ENCODE measurements around the gene FBXL15.

DNA sequence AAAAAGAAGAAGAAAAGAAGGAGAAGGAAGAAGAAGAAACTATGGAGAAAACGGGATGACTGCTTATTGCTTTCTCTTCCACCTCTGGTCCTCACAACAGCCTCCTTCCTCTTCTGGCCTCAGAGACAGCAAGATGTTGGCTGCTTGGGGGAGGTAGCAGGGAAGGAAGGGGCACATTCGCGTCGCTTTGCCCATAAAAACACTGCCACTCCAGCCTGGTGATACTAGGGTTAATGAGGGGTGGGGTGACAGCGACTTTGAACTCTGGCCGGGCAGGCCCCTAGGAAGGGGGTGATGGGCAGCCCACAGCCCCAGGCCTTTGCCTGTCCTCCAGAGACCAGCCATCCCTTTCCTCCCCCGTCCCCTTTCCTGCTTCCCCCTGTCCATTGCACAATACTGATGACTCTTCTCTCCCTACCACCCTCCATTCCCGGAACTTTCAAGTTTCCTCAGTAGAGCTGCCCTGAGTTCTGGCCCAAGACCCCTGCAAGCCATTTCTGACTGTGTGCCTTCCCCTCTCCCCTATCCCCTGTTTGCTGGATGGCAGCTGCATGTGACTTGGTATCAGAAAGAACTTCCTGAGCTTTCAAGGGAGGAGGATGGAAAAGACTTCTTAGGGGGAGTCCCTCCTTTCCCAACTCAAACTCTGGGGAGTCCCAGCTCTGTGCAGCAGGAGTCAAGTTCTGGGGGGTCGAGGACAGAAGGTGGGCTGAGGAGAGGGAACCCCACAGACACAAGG, 13.9 kb downstream of the FBXL15 start:
- TF ChIP-seq, protein P1, sequence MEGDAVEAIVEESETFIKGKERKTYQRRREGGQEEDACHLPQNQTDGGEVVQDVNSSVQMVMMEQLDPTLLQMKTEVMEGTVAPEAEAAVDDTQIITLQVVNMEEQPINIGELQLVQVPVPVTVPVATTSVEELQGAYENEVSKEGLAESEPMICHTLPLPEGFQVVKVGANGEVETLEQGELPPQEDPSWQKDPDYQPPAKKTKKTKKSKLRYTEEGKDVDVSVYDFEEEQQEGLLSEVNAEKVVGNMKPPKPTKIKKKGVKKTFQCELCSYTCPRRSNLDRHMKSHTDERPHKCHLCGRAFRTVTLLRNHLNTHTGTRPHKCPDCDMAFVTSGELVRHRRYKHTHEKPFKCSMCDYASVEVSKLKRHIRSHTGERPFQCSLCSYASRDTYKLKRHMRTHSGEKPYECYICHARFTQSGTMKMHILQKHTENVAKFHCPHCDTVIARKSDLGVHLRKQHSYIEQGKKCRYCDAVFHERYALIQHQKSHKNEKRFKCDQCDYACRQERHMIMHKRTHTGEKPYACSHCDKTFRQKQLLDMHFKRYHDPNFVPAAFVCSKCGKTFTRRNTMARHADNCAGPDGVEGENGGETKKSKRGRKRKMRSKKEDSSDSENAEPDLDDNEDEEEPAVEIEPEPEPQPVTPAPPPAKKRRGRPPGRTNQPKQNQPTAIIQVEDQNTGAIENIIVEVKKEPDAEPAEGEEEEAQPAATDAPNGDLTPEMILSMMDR (IDR thresholded peaks at IDR 0.05): no peak
- TF ChIP-seq POLR2A (IDR thresholded peaks at IDR 0.05): no peak
